ENCODE measurements around the gene ARHGAP8.
"Not testable (repeated sequence)": the region's sequence is repeated elsewhere in the genome, so short reads cannot be mapped to it uniquely, and the experiment has no call there.

ARHGAP8 gene

DNA sequence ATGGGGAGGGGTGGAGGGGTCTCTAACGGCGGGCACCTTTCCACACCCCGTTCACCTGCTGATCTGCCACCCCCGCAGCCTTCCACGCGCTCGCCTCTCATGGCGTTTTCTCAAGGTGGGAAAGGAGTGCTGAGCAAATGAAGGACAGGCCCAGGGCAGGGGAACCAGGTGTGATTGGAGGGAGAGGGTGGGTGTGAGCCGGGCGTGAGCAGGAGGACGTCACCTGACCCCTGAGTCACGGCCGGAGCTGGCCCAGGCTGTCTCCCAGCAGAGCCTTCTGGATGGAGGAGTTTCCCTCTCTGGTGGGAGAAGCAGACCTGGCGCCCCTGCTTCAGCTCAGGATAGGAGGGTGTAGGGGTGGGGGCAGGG is 14.0 kb upstream of the ARHGAP8 start:
- DNase-seq, result no peak

GRCh38 chr22:44739024-44739423 is 13.4 kb upstream of the ARHGAP8 start:
- DNase-seq, result no peak

- DNase-seq, result not testable (repeated sequence)
These were observed 12.7 kb upstream of the ARHGAP8 start for GRCh38 chr22:44739666-44740065.

GRCh38 chr22:44740307-44740706 is 12.1 kb upstream of the ARHGAP8 start:
- DNase-seq, result no peak

GRCh38 chr22:44741929-44742328 is 10.4 kb upstream of the ARHGAP8 start:
- no peak for DNase-seq

GRCh38 chr22:44743247-44743646 is 9.1 kb upstream of the ARHGAP8 start:
- no peak for DNase-seq

DNA sequence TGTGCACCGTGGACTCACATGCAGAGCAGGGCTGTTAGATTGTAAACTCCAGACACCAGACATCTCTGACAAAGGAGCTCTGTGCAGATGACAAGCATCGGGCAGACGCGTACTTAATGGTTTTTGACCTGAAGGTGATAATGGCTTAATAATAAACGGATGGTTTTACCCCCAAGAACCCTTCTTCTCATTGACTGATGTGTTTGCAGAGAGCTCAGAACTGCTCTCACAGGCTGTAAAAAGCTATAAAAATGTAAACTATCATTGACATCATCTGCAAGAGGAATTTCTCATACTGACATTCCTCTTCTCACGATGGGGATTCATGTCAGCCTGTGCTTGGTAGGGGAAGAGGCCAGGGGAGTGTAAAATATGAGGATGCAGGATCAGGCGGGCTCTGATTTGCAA is 8.6 kb upstream of the ARHGAP8 start:
- DNase-seq, result no peak

GRCh38 chr22:44745853-44746789 is 6.3 kb upstream of the ARHGAP8 start:
- no peak for DNase-seq

GRCh38 chr22:44747784-44748127 is 4.6 kb upstream of the ARHGAP8 start:
- not testable (repeated sequence) for DNase-seq

GRCh38 chr22:44748524-44748923 is 3.9 kb upstream of the ARHGAP8 start:
- no peak for DNase-seq

DNA sequence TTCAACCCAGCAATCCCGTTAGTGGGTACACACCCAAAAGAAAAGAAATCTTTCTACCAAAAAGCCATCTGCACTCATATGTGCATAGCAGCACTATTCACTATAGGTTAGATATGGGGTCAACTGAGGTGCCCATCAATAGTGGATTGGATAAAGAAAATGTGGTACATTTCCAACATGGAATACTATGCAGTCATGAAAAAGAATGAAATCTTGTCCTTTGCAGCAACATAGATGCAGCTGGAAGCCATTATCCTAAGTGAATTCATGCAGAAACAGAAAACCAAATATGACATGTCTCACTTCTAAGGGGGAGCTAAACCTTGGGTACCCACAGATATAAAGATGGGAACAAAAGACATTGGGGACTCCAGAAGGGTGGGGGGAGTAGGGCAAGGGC is 1.9 kb upstream of the ARHGAP8 start:
- no peak for DNase-seq

- peak; percentile 67 for DNase-seq
These were observed 1.0 kb downstream of the ARHGAP8 start for GRCh38 chr22:44753189-44754042.

DNA sequence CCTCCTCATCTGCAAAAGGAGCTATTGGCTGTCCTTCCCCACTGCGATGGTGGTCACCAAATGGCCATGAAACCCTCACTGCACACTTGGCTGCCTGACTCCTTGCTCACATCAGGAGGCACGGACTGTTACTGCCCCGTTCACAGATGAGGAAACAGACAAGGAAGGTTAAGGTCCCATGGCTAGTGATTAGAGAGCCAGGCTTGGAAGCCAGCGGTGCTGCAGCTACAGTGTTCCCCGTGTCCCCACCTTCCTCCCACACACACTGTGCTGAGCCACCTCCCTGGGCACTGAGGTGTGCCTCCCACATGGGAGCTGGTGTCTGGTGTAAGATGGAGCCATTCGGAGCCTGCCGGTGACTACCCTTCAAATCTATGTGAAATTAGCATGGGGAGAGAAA is 2.6 kb downstream of the ARHGAP8 start:
- no peak for DNase-seq

- no peak for DNase-seq
These were observed 3.0 kb downstream of the ARHGAP8 start for GRCh38 chr22:44755417-44755816.

DNA sequence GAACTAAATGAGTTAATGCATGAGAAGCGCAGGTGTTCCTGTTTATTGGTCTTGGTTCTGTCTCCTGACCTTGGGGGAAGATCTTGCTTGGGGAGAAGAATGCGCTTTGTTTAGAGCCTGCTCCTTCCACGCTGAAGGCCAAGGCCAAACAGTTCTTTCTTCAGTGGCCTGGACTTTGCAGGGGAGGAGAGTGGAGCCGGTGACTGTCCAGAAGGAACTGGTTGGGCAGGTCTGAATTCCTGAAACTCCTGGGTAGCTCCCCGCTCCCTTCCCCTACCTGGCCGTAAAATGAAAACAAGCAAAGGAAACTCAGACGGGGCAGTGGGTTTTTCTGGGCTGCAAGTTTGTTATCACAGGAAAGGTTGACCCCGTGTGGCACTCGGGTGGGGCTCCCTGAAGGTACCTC is 3.6 kb downstream of the ARHGAP8 start:
- DNase-seq, result no peak

DNA sequence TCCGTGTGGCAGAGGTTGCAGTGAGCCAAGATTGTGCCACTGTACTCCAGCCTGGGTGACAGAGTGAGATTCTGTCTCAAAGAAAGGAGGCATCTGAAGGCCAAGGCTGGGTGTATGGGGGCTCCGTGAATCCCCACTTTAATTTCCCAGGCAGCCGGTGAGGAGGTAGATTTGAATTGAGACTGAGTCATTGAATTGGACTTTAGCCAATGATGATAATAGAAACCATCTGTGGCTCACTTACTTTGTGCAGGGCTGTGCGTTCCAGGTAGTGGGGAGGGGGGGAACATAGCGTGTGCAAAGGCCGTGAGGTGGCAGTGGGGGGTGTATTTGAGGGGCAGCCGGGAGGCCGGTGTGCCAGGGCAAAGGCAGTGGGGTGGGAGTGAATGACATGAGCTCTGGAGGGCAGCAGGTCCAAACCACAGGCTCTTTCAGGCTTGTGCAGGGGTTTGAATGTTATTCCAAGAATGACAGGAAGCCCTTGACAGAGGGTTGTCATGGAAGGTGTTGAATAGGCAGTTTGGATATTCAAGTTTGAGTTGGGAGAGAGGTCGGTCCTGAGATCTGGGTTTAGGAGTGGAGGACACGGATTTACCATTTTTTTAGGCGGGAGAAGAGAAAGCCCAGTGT is 6.1 kb downstream of the ARHGAP8 start:
- no peak for DNase-seq

GRCh38 chr22:44759001-44759400 is 6.6 kb downstream of the ARHGAP8 start:
- no peak for DNase-seq

GRCh38 chr22:44759430-44760310 is 7.3 kb downstream of the ARHGAP8 start:
- DNase-seq, result no peak

GRCh38 chr22:44760476-44760875 is 8.1 kb downstream of the ARHGAP8 start:
- no peak for DNase-seq

- no peak for DNase-seq
These were observed 8.7 kb downstream of the ARHGAP8 start for GRCh38 chr22:44761025-44761424.

DNA sequence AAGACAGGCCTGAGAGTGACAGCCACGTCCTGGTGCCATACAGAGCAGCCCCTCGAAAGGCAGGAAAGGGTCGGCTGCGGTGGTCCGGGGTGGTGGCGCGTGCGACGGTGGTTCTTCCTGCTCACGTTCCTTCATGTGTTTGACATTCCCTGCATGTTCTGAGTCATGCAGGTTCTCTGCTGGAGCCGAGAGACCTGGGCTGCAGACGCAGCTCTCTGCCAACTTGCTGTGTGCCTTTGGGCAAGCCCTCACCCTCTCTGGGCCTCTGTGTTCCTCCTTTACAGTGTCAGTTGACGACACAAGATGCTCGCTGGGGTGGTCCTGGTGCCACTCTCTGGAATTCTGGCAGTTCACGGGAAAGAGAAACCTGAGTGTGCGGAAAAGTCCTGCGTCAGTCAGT is 12.0 kb downstream of the ARHGAP8 start:
- DNase-seq, result no peak

GRCh38 chr22:44764974-44765373 is 12.6 kb downstream of the ARHGAP8 start:
- no peak for DNase-seq
